PC-3 (cell line): ENCODE data around the gene CCNL1. TPM values are rescaled to one million over a fixed set of nuclear protein-coding genes. Genes with fewer than 3 reads are reported as not detected.

Experiments
- ATAC-seq: fragments of 200-7000 bp; cut with Tn5 transposase; 2 replicates; pipeline ENCODE4 v1.9.1; 2020; ENCODE audit warnings: mild to moderate bottlenecking, moderate library complexity
- BruUV-seq: library from RNA; stranded (reverse); fragments of 400-500 nt; replicated peaks from 2 replicates; lab custom pipeline; 2021; lab: Mats Ljungman, UMichigan
- CTCF ChIA-PET: fragments of 300-600 bp; sonication (Branson Sonifier 250); formaldehyde crosslinking; loops from one replicate; lab custom pipeline; 2022; ENCODE audit warnings: antibody characterized with exemption; lab: Charles Lee
- POLR2A ChIA-PET: fragments of 300-600 bp; sonication (Branson Sonifier 250); formaldehyde crosslinking; loops from one replicate; lab custom pipeline; 2022; ENCODE audit warnings: antibody characterized with exemption; ENCODE audit not compliant: unreplicated experiment; lab: Charles Lee
- DNase-seq: peaks from one replicate; pipeline ENCODE4 v3.0.0-alpha.2; 2015
- H2AFZ ChIP-seq: fragments of 300-600 bp; sonication (generic); 2 replicates; pipeline ENCODE4 v1.6.0; 2016; ENCODE audit warnings: antibody characterized with exemption, low read length
- H3F3A ChIP-seq: fragments of 300-600 bp; sonication (generic); one replicate; pipeline ENCODE4 v1.6.0; 2017; ENCODE audit warnings: antibody characterized with exemption, low read length, control low read depth, mild to moderate bottlenecking; ENCODE audit not compliant: unreplicated experiment
- H3K27ac ChIP-seq: fragments of 300-600 bp; sonication (generic); 2 replicates; pipeline ENCODE4 v1.5.1; 2016; ENCODE audit warnings: mild to moderate bottlenecking, low read length
- H3K27me3 ChIP-seq: fragments of 300-600 bp; sonication (generic); 2 replicates; pipeline ENCODE4 v1.6.1; 2016; ENCODE audit warnings: low read length, mixed read lengths
- H3K36me3 ChIP-seq: fragments of 300-600 bp; sonication (generic); 2 replicates; pipeline ENCODE4 v1.6.1; 2016; ENCODE audit warnings: low read depth, mixed run types, low read length, mixed read lengths
- H3K4me1 ChIP-seq: fragments of 300-600 bp; sonication (generic); 2 replicates; pipeline ENCODE4 v1.5.1; 2016; ENCODE audit warnings: low read length; ENCODE audit not compliant: insufficient read depth
- H3K4me2 ChIP-seq: fragments of 300-600 bp; sonication (generic); 2 replicates; pipeline ENCODE4 v1.6.0; 2016; ENCODE audit warnings: low read length
- H3K4me3 ChIP-seq: fragments of 300-600 bp; sonication (generic); 2 replicates; pipeline ENCODE4 v1.5.1; 2016; ENCODE audit warnings: mild to moderate bottlenecking, low read length, mixed read lengths
- H3K79me2 ChIP-seq: fragments of 300-600 bp; sonication (generic); 2 replicates; pipeline ENCODE4 v1.6.1; 2017; ENCODE audit warnings: low read length, mixed read lengths
- H3K9ac ChIP-seq: fragments of 300-600 bp; sonication (generic); 2 replicates; pipeline ENCODE4 v1.6.0; 2016; ENCODE audit warnings: mild to moderate bottlenecking, low read length
- H3K9me2 ChIP-seq: fragments of 300-600 bp; sonication (generic); replicated peaks from 2 replicates; pipeline ENCODE4 v1.6.1; 2016; ENCODE audit warnings: mixed run types, low read length, mixed read lengths
- H3K9me3 ChIP-seq: fragments of 300-600 bp; sonication (generic); 2 replicates; pipeline ENCODE4 v1.6.1; 2016; ENCODE audit warnings: low read length, mixed read lengths
- H4K20me1 ChIP-seq: fragments of 300-600 bp; sonication (generic); 2 replicates; pipeline ENCODE4 v1.6.1; 2016; ENCODE audit warnings: low read length, mixed read lengths
- CTCF ChIP-seq: fragments of 300-600 bp; sonication (generic); conservative IDR thresholded peaks from 2 replicates; pipeline ENCODE4 v1.5.1; 2017; ENCODE audit warnings: antibody characterized with exemption, low read depth, mild to moderate bottlenecking, low read length
- EZH2 ChIP-seq: fragments of 300-600 bp; sonication (generic); IDR thresholded peaks from one replicate; pipeline ENCODE4 v1.6.1; 2017; ENCODE audit warnings: antibody characterized with exemption, mild to moderate bottlenecking, low read length; ENCODE audit not compliant: unreplicated experiment
- EZH2phosphoT487 ChIP-seq: fragments of 300-600 bp; sonication (generic); IDR thresholded peaks from 2 replicates; pipeline ENCODE4 v1.6.1; 2018; ENCODE audit warnings: mild to moderate bottlenecking, antibody characterized with exemption, low read length, borderline replicate concordance
- intact Hi-C: fragments of 100-400 bp; cut with micrococcal nuclease; formaldehyde crosslinking; loops from 2 replicates; pipeline ENCODE4 v1.9.0; 2023
- total RNA-seq: library from RNA; depleted of rRNA; stranded (reverse); fragments of >200 nt; gene quantifications from 2 replicates; pipeline ENCODE4 v1.2.3, GENCODE V29; 2014

Gene CCNL1
- total RNA-seq, 1 experiment from 2014 or later, result 231 TPM

- H3K9me2 ChIP-seq, result no peaks in the 10 kb centered on the region; the same call in 1 of the 2 replicates
- H3K4me3 ChIP-seq, result no peak overlapping the region
- BruUV-seq, result TSS peak; percentile 99
- H3K4me1 ChIP-seq, result peaks cover 63% of the 10 kb centered on the region
- no peaks in the 10 kb centered on the region for H3K36me3 ChIP-seq
- ChIA-PET POLR2A (no interaction called here), CTCF (no interaction called here)
- H3K79me2 ChIP-seq, result no peaks in the 10 kb centered on the region
- H3K27me3 ChIP-seq, result no peaks in the 10 kb centered on the region
- H3K4me2 ChIP-seq, result peak overlapping the region; percentile 7; the same call in 1 of the 2 replicates
- H3K9ac ChIP-seq, result no peak overlapping the region
- no peaks in the 10 kb centered on the region for H3F3A ChIP-seq
- DNase-seq, result peak; percentile 45
- ATAC-seq, result peak; percentile 23
- peak overlapping the region; percentile 7; the same call in 1 of the 2 replicates for H3K27ac ChIP-seq
- intact Hi-C loops, result no loop called here
- no peak overlapping the region; the same call in 1 of the 2 replicates for H2AFZ ChIP-seq
- no peaks in the 10 kb centered on the region for H3K9me3 ChIP-seq
- no peak for TF ChIP-seq CTCF
- TF ChIP-seq EZH2, result no peak
- no peak for TF ChIP-seq EZH2phosphoT487
- H4K20me1 ChIP-seq, result no peaks in the 10 kb centered on the region
Observed at GRCh38 chr3:157119369-157119951, 40.5 kb downstream of the CCNL1 start.

GRCh38 chr3:157117875-157118654 is 41.9 kb downstream of the CCNL1 start:
- H3K27me3 ChIP-seq, result no peaks in the 10 kb centered on the region
- no peaks in the 10 kb centered on the region for H3F3A ChIP-seq
- H3K27ac ChIP-seq, result no peak overlapping the region
- H3K79me2 ChIP-seq, result no peaks in the 10 kb centered on the region
- H3K36me3 ChIP-seq, result no peaks in the 10 kb centered on the region
- intact Hi-C loops, result no loop called here
- peaks cover 54% of the 10 kb centered on the region for H3K4me1 ChIP-seq
- no peaks in the 10 kb centered on the region; the same call in 1 of the 2 replicates for H3K9me2 ChIP-seq
- TF ChIP-seq EZH2phosphoT487 (no peak), EZH2 (no peak), CTCF (no peak)
- DNase-seq (no peak), ATAC-seq (no peak)
- H2AFZ ChIP-seq, result no peak overlapping the region
- ChIA-PET CTCF (interaction anchor here (0.6 kb wide), 1 partner anchor 1218 kb away, joined by 5 read pairs; no protein-coding TSS in a partner anchor), POLR2A (interaction anchor here (1.0 kb wide), 1 partner anchor 29 kb away, joined by 4 read pairs; no protein-coding TSS in a partner anchor)
- H3K9ac ChIP-seq, result no peak overlapping the region
- no TSS peak for BruUV-seq
- H3K4me2 ChIP-seq, result no peak overlapping the region
- no peak overlapping the region for H3K4me3 ChIP-seq
- H3K9me3 ChIP-seq, result no peaks in the 10 kb centered on the region
- no peaks in the 10 kb centered on the region for H4K20me1 ChIP-seq
